BE2C (cell line): ENCODE data around the gene KPNA3.

Experiments
- DNase-seq: peaks from one replicate; pipeline ENCODE4 v3.0.0-alpha.2; 2020
- H3K27me3 ChIP-seq: fragments of 250-450 bp; sonication (Bioruptor Pico); 2 replicates; pipeline ENCODE4 v1.5.1; 2020; ENCODE audit warnings: mild to moderate bottlenecking
- H3K36me3 ChIP-seq: fragments of 250-450 bp; sonication (Bioruptor Pico); 2 replicates; pipeline ENCODE4 v1.5.1; 2020; ENCODE audit warnings: mild to moderate bottlenecking
- H3K4me1 ChIP-seq: fragments of 250-450 bp; sonication (Bioruptor Pico); 2 replicates; pipeline ENCODE4 v1.5.1; 2020
- H3K4me3 ChIP-seq: 2 replicates; pipeline ENCODE4 v1.5.1; 2011; ENCODE audit warnings: low read depth, low read length
- H3K9me3 ChIP-seq: fragments of 250-450 bp; sonication (Bioruptor Pico); 2 replicates; pipeline ENCODE4 v1.5.1; 2020
- TF ChIP-seq, protein P1 (sequence below): IDR thresholded peaks from 2 replicates; pipeline ENCODE4 v1.5.1; 2012; ENCODE audit warnings: mild to moderate bottlenecking, low read depth, low read length

KPNA3 gene

DNA sequence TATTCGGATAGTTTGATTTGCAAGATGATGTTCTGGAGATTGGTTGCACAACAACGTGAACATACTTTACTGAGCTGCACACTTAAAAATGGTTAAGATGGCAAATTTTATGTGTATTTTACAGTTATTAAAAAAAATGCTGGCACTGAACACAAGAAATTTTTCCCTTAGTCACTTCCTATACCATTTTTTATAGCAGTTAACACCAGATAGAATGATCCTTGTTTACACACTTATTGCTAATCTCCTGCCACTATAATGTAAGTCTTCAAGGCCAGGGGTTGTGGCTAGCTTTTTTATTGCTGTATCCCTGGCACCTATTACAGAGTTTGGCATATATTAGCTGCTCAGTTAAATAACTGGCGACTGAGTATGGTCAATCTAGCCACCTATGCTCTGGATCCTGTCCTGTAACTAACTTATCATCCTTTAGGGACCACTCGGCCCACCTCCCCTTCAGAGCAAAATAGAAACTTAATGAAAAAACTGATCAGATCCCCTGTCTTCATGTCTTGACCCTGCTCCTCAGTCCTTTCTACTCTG lies 99.2 kb downstream of the KPNA3 start:
- no peaks in the 10 kb centered on the region for H3K27me3 ChIP-seq
- no peak overlapping the region for H3K4me3 ChIP-seq
- peaks cover 9% of the 10 kb centered on the region for H3K36me3 ChIP-seq
- H3K4me1 ChIP-seq, result no peaks in the 10 kb centered on the region
- TF ChIP-seq, protein P1, sequence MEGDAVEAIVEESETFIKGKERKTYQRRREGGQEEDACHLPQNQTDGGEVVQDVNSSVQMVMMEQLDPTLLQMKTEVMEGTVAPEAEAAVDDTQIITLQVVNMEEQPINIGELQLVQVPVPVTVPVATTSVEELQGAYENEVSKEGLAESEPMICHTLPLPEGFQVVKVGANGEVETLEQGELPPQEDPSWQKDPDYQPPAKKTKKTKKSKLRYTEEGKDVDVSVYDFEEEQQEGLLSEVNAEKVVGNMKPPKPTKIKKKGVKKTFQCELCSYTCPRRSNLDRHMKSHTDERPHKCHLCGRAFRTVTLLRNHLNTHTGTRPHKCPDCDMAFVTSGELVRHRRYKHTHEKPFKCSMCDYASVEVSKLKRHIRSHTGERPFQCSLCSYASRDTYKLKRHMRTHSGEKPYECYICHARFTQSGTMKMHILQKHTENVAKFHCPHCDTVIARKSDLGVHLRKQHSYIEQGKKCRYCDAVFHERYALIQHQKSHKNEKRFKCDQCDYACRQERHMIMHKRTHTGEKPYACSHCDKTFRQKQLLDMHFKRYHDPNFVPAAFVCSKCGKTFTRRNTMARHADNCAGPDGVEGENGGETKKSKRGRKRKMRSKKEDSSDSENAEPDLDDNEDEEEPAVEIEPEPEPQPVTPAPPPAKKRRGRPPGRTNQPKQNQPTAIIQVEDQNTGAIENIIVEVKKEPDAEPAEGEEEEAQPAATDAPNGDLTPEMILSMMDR, result no peak
- no peaks in the 10 kb centered on the region for H3K9me3 ChIP-seq
- DNase-seq, result no peak

DNA sequence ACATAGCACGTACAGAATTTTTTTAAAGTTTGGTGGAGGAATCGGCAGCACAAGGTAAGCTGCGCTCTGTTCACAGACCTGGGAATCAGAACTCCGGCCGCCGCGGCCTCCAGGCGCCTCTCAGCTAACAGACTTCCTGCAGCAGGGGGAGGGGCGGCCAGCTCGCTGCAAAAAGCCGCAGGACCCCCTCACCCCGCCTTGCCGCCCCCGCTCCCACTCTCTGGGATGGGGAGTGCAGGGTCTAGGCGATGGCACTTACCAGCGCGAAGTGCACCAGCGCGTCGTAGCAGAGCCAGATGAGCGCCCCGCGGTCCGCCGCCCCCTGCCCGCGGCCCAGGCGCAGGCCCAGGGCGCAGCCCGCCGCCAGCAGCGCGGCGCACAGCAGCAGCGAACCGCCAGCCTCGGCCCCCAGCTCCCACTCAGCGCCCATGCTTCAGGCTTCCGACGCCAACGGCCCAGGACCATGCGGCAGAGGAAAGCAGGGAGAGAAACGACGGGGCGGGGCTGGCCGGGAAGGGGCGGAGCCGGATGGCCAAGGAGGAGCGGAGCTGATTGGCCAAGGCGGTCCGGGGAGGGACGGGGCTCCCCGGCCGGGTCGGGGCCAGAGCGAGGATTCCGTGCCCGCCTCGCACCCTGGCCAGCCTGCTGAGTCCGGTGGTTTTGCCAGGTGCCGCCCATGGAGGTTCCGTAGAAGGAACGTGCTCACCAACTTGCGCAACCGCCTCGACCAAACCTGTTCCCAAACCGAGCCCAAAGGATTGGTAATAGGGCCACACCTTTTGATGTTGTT lies 101.3 kb downstream of the KPNA3 start, which contains the start of gene EBPL:
TSS of gene EBPL (minus strand) at position 492 of the 790 bp plus-strand sequence. CDS start at position 430, 62 bp downstream.
- peaks cover 29% of the 10 kb centered on the region for H3K36me3 ChIP-seq
- no peaks in the 10 kb centered on the region for H3K27me3 ChIP-seq
- TF ChIP-seq, protein P1, result no peak
- H3K4me1 ChIP-seq, result no peaks in the 10 kb centered on the region; the same call in none of the 2 replicates
- H3K4me3 ChIP-seq, result peak within 1 kb of the TSS; percentile 98
- DNase-seq, result peak; percentile 98
- no peaks in the 10 kb centered on the region for H3K9me3 ChIP-seq

DNA sequence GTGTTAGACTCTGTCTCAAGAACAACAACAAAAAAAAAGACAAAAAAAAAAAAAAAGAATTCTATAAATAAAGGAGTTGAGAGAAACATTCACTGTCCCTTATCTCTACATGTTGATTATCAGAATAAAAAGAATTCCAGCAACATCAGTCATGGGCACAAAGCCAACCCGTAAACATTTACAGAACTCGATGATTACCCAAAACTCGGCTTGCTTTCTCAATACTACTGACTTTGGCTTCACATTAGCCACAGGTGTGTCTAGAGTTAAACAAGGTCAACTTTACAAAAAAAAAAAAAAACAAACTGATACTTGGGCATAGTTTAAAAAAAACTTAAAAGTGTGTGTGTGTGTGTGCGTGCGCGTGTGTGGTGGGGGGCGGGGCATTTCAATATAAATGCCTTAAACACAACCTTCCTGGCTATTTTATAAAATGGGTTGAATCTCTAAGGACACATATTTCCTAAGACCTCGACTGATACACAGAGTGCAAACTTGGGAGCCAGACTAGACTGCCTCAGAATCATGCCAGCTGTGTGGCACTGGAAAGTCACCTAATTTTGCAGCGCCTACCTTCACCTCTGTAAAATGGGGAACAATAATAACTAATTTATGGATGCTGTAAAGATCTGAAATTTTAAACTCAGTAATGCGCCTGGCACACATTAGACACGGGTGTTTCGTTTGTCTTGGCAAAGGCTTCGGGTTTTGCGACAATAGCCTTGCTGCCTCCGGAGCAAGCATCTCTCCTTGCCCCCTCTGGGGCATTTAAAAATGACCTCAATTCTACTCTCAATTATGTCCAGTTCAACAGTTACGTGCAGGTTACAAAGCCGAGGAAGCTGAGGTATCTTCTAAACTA lies 102.1 kb downstream of the KPNA3 start:
- peak; percentile 25 for DNase-seq
- Histone ChIP-seq H3K9me3 (no peaks in the 10 kb centered on the region), H3K4me3 (peak overlapping the region; percentile 98), H3K36me3 (peaks cover 31% of the 10 kb centered on the region), H3K27me3 (no peaks in the 10 kb centered on the region), H3K4me1 (no peaks in the 10 kb centered on the region; the same call in none of the 2 replicates)
- TF ChIP-seq, protein P1, result no peak

DNA sequence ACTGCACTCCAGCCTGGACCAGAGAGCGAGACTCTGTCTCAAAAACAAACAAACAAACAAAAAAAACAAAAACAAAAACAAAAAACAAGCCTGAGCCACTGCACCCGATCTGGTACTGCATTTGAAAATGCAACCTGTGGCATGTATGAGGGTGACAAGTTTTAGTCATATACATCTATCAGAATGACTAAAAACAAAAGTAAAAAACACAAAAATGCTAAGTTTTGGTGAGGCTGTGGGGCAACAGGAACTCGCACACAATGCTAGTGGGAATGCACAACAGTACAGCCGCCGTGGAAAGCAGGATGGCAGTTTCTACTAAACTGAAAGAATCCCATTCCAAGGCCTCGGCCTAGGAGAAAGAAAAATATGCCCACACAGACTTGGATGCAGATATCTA lies 109.0 kb downstream of the KPNA3 start:
- Histone ChIP-seq H3K4me3 (no peak overlapping the region), H3K9me3 (peaks cover under 1% of the 10 kb centered on the region; the same call in 1 of the 2 replicates), H3K36me3 (peaks cover 38% of the 10 kb centered on the region), H3K27me3 (no peaks in the 10 kb centered on the region), H3K4me1 (no peaks in the 10 kb centered on the region; the same call in none of the 2 replicates)
- TF ChIP-seq, protein P1, result no peak
- no peak for DNase-seq

DNA sequence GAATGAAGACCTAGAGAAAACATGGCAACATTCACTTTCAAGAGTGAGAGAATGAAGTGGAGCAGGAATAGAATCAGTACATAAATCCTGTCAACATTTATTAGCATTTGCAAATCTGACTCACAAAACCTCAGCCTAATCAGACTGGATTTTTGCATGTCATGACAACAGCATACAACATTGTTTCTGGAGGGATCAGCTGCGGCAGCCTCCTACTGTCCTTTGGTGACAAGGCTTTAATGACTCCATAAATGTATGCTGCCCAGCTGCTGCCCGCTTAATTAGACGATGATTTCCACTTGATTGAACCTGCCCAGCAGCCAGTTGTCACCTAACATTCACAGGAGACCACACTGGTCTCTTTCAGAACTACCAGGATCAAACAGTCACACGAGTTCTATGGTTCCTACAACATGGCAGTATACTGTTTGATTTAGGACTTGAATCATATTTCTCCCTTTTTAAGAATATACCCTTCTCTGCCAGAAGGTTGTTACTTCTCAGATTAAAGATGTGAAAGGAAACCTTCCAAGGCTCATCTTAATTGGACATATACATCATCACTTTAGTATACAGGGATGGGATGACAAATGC lies 110.5 kb downstream of the KPNA3 start:
- Histone ChIP-seq H3K27me3 (no peaks in the 10 kb centered on the region), H3K4me1 (no peaks in the 10 kb centered on the region), H3K36me3 (peaks cover 33% of the 10 kb centered on the region), H3K9me3 (peaks cover 4% of the 10 kb centered on the region; the same call in 1 of the 2 replicates), H3K4me3 (no peak overlapping the region)
- DNase-seq, result no peak
- TF ChIP-seq, protein P1, result no peak
